ENCODE measurements around the gene EPHA1. TPM values are rescaled to one million over a fixed set of nuclear protein-coding genes. Genes with fewer than 3 reads are reported as not detected.
"Not testable (repeated sequence)": the region's sequence is repeated elsewhere in the genome, so short reads cannot be mapped to it uniquely, and the experiment has no call there.

EPHA1 gene
- total and polyA plus RNA-seq, 2 of the 4 experiments (the other 2 are of a cell fraction) = 0.10 TPM; not detected in 1

- H2BK5ac ChIP-seq (ENCODE audit: low read depth, low read length, poor library complexity, severe bottlenecking); H4K5ac ChIP-seq (ENCODE audit: low read depth, low read length); H2BK120ac ChIP-seq (ENCODE audit: low read depth, low read length); H4K8ac ChIP-seq (ENCODE audit: low read depth in 2 of 2, low read length in 2 of 2); ATAC-seq (ENCODE audit: low read depth); H3K27me3 ChIP-seq (ENCODE audit: control insufficient read depth, insufficient read depth, low read length); H2AK9ac ChIP-seq (replicated peaks; ENCODE audit: low read depth, low read length, poor library complexity); BruUV-seq (replicated peaks); H4K91ac ChIP-seq (ENCODE audit: insufficient read depth, low read depth, low read length); dilution Hi-C loops (cut with HindIII; ENCODE audit: low sequenced_read_pairs, unreplicated experiment); H3K9me1 ChIP-seq (ENCODE audit: insufficient read depth, low read length); H3K4me1 ChIP-seq (ENCODE audit: control insufficient read depth, insufficient read depth, low read length); H2AFZ ChIP-seq (replicated peaks; ENCODE audit: low read length, poor library complexity); H4K20me1 ChIP-seq (ENCODE audit: insufficient read depth, low read length); H3K4ac ChIP-seq (ENCODE audit: low read depth, low read length); POLR2A ChIA-PET (ENCODE audit: unreplicated experiment); H3K36me3 ChIP-seq (ENCODE audit: control insufficient read depth, insufficient read depth, low read length); H3K4me3 ChIP-seq (ENCODE audit: insufficient read depth, low read depth, low read length); intact Hi-C loops (cut with micrococcal nuclease); H3K18ac ChIP-seq (ENCODE audit: low read depth, low read length); H2BK15ac ChIP-seq (ENCODE audit: low read depth, low read length); H3K56ac ChIP-seq (ENCODE audit: extremely low read depth, insufficient read depth, low read length); H3K9me3 ChIP-seq (ENCODE audit: control insufficient read depth, insufficient read depth, low read length); H3K79me1 ChIP-seq (ENCODE audit: low read depth in 1 of 2, low read length in 2 of 2); H3K14ac ChIP-seq (replicated peaks; ENCODE audit: low read depth, low read length); in situ Hi-C loops (cut with MboI; ENCODE audit: low sequenced_read_pairs); H3K23ac ChIP-seq (ENCODE audit: low read depth, low read length); H3K27ac ChIP-seq (ENCODE audit: insufficient read depth, low read length); DNase-seq; H2BK20ac ChIP-seq (ENCODE audit: low read depth, low read length); H3K9ac ChIP-seq (ENCODE audit: low read depth, low read length); H3K4me2 ChIP-seq (ENCODE audit: low read depth, low read length); H2AK5ac ChIP-seq (ENCODE audit: low read depth, low read length): not testable (repeated sequence)
- CTCF ChIA-PET = interaction anchor here (0.6 to 1.5 kb wide), 2 partner anchors 14 to 84 kb away, joined by 4 to 8 read pairs; no protein-coding TSS in a partner anchor
- no CpG with 5 or more reads among the region's 3 CpGs for WGBS, 2 experiments (ENCODE audit: extremely low coverage in 2 of 2, insufficient read length in 1 of 2)
Measured at GRCh38 chr7:143420624-143421023, 12.0 kb upstream of the EPHA1 start.

Data from IMR-90 (cell line).